ENCODE results near the gene TRIM75.
"Not testable (repeated sequence)": the region's sequence is repeated elsewhere in the genome, so short reads cannot be mapped to it uniquely, and the experiment has no call there.

The TRIM75 gene

GRCh38 chr4:165053645-165054044 lies at the start of gene TRIM75:
Gene TRIM75 (plus strand): TSS chr4:165053866. CDS start chr4:165059148, 5,282 bp downstream.
- DNase-seq (ENCODE audit: low spot score) (no peak), FAIRE-seq (no peak)

GRCh38 chr4:165005352-165005925 lies 48.2 kb upstream of the TRIM75 start:
- FAIRE-seq = no peak
- DNase-seq (ENCODE audit: low spot score) = no peak

GRCh38 chr4:165006456-165006855 lies 47.2 kb upstream of the TRIM75 start:
- DNase-seq (ENCODE audit: low spot score) (no peak), FAIRE-seq (no peak)

GRCh38 chr4:165006886-165007285 lies 46.8 kb upstream of the TRIM75 start:
- no peak for FAIRE-seq
- DNase-seq (ENCODE audit: low spot score) = no peak

GRCh38 chr4:165009493-165010227 lies 44.0 kb upstream of the TRIM75 start:
- DNase-seq (ENCODE audit: low spot score) = no peak
- no peak for FAIRE-seq

GRCh38 chr4:165010487-165010886 lies 43.2 kb upstream of the TRIM75 start:
- no peak for FAIRE-seq
- no peak for DNase-seq (ENCODE audit: low spot score)

- DNase-seq (ENCODE audit: low spot score) (no peak), FAIRE-seq (no peak)
Observed at GRCh38 chr4:165010991-165011390, 42.7 kb upstream of the TRIM75 start.

- FAIRE-seq (no peak), DNase-seq (ENCODE audit: low spot score) (no peak)
Observed at GRCh38 chr4:165011403-165011802, 42.3 kb upstream of the TRIM75 start.

- FAIRE-seq (no peak), DNase-seq (ENCODE audit: low spot score) (no peak)
Observed at GRCh38 chr4:165013691-165014090, 40.0 kb upstream of the TRIM75 start.

- DNase-seq (ENCODE audit: low spot score) = no peak
- no peak for FAIRE-seq
Observed at GRCh38 chr4:165016971-165017370, 36.7 kb upstream of the TRIM75 start.

- DNase-seq (ENCODE audit: low spot score); FAIRE-seq: not testable (repeated sequence)
Observed at GRCh38 chr4:165019995-165020394, 33.7 kb upstream of the TRIM75 start.

GRCh38 chr4:165025782-165026181 lies 27.9 kb upstream of the TRIM75 start:
- FAIRE-seq; DNase-seq (ENCODE audit: low spot score): not testable (repeated sequence)

- FAIRE-seq (no peak), DNase-seq (ENCODE audit: low spot score) (peak; percentile 8)
Observed at GRCh38 chr4:165027762-165028402, 25.8 kb upstream of the TRIM75 start.

GRCh38 chr4:165031436-165032211 lies 22.0 kb upstream of the TRIM75 start, which contains the start of gene TRIM60:
Gene TRIM60 (plus strand): TSS chr4:165031999. CDS start chr4:165040073, 8,074 bp downstream.
- DNase-seq (ENCODE audit: low spot score) (no peak), FAIRE-seq (no peak)

- DNase-seq (ENCODE audit: low spot score) (no peak), FAIRE-seq (no peak)
Observed at GRCh38 chr4:165048170-165048569, 5.5 kb upstream of the TRIM75 start.

- DNase-seq (ENCODE audit: low spot score) = no peak
- FAIRE-seq = no peak
Observed at GRCh38 chr4:165052627-165053026, 1.0 kb upstream of the TRIM75 start.

- DNase-seq (ENCODE audit: low spot score) (no peak), FAIRE-seq (no peak)
Observed at GRCh38 chr4:165055601-165056000, 1.9 kb downstream of the TRIM75 start.

- no peak for DNase-seq (ENCODE audit: low spot score)
- no peak for FAIRE-seq
Observed at GRCh38 chr4:165058666-165059065, 5.0 kb downstream of the TRIM75 start.

- no peak for FAIRE-seq
- no peak for DNase-seq (ENCODE audit: low spot score)
Observed at GRCh38 chr4:165059386-165059785, 5.7 kb downstream of the TRIM75 start.

GRCh38 chr4:165060938-165061337 lies 7.3 kb downstream of the TRIM75 start:
- FAIRE-seq = no peak

GRCh38 chr4:165070560-165070959 lies 16.9 kb downstream of the TRIM75 start:
- DNase-seq (ENCODE audit: low spot score) = no peak
- no peak for FAIRE-seq

More at GRCh38 chr4:165060938-165061337, 7.3 kb downstream of the TRIM75 start:
- DNase-seq (ENCODE audit: low spot score) = no peak

- DNase-seq (ENCODE audit: low spot score); FAIRE-seq: not testable (repeated sequence)
Observed at GRCh38 chr4:165073346-165073745, 19.7 kb downstream of the TRIM75 start.
